Measurements from ENCODE around the gene FILIP1L. TPM values are rescaled to one million over a fixed set of nuclear protein-coding genes. Genes with fewer than 3 reads are reported as not detected.

The FILIP1L gene
- polyA plus RNA-seq, 2 donors, result 2.6 to 6.9 TPM

Other genes with a start within 250 kb of the FILIP1L start
- 10 to 100 TPM; 12.6 to 17.4 TPM for gene TBC1D23, start 146.5 kb upstream of the FILIP1L start, polyA plus RNA-seq
- 10 to 100 TPM; 25.3 to 35.8 TPM for gene NIT2, start 220.3 kb upstream of the FILIP1L start, polyA plus RNA-seq

Measured in esophagus (tissue), 2 donors.